BLaER1 treated with 17β-estradiol and CSF1 and Interleukin-3, amounts not matched to agents 10 nM and 100 nM (cell line): ENCODE measurements around the gene MAK.
"Not testable (repeated sequence)": the region's sequence is repeated elsewhere in the genome, so short reads cannot be mapped to it uniquely, and the experiment has no call there.

Experiments
- H3K27ac ChIP-seq, 11 experiments: shearing (Covaris generic); formaldehyde crosslinking; 2 replicates each; pipeline ENCODE4 v1.8.1; 2022
- H3K27me3 ChIP-seq, 11 experiments: shearing (Covaris generic); formaldehyde crosslinking; 2 replicates each; pipeline ENCODE4 v1.8.1; 2022
- H3K36me3 ChIP-seq, 11 experiments: shearing (Covaris generic); formaldehyde crosslinking; 2 replicates each; pipeline ENCODE4 v1.8.1; 2022
- H3K4me1 ChIP-seq, 10 experiments: shearing (Covaris generic); formaldehyde crosslinking; 2 replicates each; pipeline ENCODE4 v1.8.1; 2022
- H3K4me2 ChIP-seq, 11 experiments: shearing (Covaris generic); formaldehyde crosslinking; 2 replicates each; pipeline ENCODE4 v1.8.1; 2022
- H3K4me3 ChIP-seq, 10 experiments: shearing (Covaris generic); formaldehyde crosslinking; 2 replicates each; pipeline ENCODE4 v1.8.1; 2022
- H3K9ac ChIP-seq, 11 experiments: shearing (Covaris generic); formaldehyde crosslinking; 2 replicates each; pipeline ENCODE4 v1.8.1; 2022
- H3K9me3 ChIP-seq, 11 experiments: shearing (Covaris generic); formaldehyde crosslinking; replicated peaks in 1 of 11; 2 replicates each; pipeline ENCODE4 v1.8.1; 2022
- H4K20me1 ChIP-seq, 11 experiments: shearing (Covaris generic); formaldehyde crosslinking; 2 replicates each; pipeline ENCODE4 v1.8.1; 2022
- Cebpa-rat ChIP-seq, 11 experiments: shearing (Covaris generic); IDR thresholded peaks; 2 replicates each; pipeline ENCODE4 v1.8.1; 2022

MAK gene

DNA sequence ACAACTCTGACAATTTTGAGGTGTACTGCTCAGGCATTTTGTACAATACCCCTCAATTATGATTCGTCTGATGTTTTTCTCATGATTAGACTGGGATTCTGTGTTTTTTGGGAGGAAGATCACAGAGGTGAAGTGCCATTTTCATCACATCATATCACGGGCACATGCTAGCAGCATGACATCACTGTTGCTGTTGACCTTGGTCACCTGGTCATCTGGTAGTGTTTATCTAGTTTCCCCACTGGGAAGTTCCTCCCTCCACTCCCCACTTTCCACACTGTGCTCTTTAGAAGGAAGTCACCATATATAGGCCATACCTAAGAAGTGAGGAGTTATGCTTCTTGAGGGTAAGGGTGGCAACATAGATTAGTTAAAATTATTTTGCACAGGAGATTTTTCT is 22.7 kb upstream of the MAK start:
- H3K9me3 ChIP-seq, result peaks cover 0 to 13% (median 4%) of the 10 kb centered on the region in 11 experiments; a peak in 8 of 22 replicates
- 0 out of 20 replicates have a peak, but pooled peaks cover 0 to under 1% (median 0%) of the 10 kb centered on the region in 10 experiments for H3K4me1 ChIP-seq
- H4K20me1 ChIP-seq, result no peaks in the 10 kb centered on the region
- H3K4me3 ChIP-seq, result no peak overlapping the region
- TF ChIP-seq Cebpa-rat (IDR thresholded peaks at IDR 0.05), result no peak
- H3K27me3 ChIP-seq, result no peaks in the 10 kb centered on the region
- no peaks in the 10 kb centered on the region for H3K36me3 ChIP-seq
- H3K4me2 ChIP-seq, result no peak overlapping the region
- no peak overlapping the region for H3K9ac ChIP-seq
- H3K27ac ChIP-seq, result no peak overlapping the region

DNA sequence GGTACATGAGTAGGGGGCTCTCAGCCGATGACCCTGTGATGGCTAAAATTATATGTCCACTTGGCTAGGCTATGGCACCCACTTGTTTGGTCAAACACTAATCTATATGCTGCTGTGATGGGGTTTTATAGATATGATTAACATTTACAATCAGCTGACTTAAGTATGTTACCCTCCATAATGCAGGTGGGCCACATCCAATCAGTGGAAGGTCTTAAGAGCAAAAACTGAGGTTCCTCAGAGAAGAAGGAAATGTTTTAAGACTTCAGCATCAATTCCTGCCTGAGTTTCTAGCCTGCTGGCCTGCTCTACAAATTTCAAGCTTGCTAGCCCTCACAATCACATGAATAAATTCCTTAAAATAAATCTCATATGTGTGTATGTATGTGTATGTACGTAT is 18.9 kb upstream of the MAK start:
- H3K4me2 ChIP-seq, result no peak overlapping the region
- peaks cover 0 to 9% (median 0%) of the 10 kb centered on the region in 11 experiments; a peak in 3 of 22 replicates for H3K36me3 ChIP-seq
- no peak overlapping the region for H3K27ac ChIP-seq
- H3K27me3 ChIP-seq, result no peaks in the 10 kb centered on the region
- H4K20me1 ChIP-seq, result no peaks in the 10 kb centered on the region
- H3K4me1 ChIP-seq, result peaks cover 0 to 9% (median 5%) of the 10 kb centered on the region in 10 experiments; a peak in 8 of 20 replicates
- H3K9ac ChIP-seq, result no peak overlapping the region
- peaks cover 31 to 49% (median 37%) of the 10 kb centered on the region in 11 experiments for H3K9me3 ChIP-seq
- no peak overlapping the region for H3K4me3 ChIP-seq
- no peak for TF ChIP-seq Cebpa-rat (IDR thresholded peaks at IDR 0.05)

DNA sequence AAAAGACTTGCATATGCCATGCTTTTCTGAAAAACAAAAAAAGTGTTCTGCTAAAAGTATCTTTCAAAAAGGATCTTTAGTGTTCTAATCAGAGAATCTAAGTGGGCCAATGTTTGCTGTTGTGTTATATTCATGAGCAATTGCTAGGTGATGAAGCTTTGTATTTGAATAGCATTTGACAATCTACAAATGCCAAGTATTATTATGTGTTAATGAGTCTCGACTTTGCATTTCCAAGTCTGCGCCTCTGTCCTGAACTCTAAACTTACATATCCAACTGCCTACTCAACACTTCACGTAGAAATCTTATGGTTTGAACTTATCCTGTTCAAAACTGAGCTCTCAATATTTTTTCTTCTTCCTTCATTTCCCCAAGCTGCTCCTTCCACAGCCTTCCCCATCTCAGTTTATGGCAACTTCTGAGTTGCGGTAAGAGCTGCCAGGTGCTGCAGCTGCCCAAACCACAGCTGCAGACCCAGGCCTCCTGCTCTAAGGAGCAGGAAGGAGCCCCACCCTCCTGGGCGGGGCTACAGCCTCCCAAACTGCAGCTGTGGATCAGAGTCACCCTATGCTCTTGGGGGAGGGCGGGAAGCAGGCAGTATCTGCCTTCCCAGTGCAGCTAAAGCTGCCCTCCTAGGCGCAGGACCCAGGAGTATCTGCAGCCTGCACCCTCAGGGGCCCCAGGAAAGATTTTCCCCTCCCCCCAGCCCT is 16.7 kb upstream of the MAK start:
- Histone ChIP-seq H3K4me2 (peak overlapping the region in 5 of 11 experiments; percentile 7 to 53 (median 24); a peak in 3 of 22 replicates), H3K36me3 (peaks cover 0 to 9% (median 0%) of the 10 kb centered on the region in 11 experiments; a peak in 3 of 22 replicates), H3K9ac (no peak overlapping the region), H4K20me1 (no peaks in the 10 kb centered on the region), H3K27ac (peak overlapping the region in 3 of 11 experiments; percentile 29 to 53 (median 46); a peak in 5 of 22 replicates), H3K27me3 (no peaks in the 10 kb centered on the region), H3K4me3 (no peak overlapping the region), H3K4me1 (peaks cover 0 to 23% (median 16%) of the 10 kb centered on the region in 10 experiments; a peak in 12 of 20 replicates), H3K9me3 (peaks cover 41 to 61% (median 50%) of the 10 kb centered on the region in 11 experiments)
- TF ChIP-seq Cebpa-rat (IDR thresholded peaks at IDR 0.05), result no peak

DNA sequence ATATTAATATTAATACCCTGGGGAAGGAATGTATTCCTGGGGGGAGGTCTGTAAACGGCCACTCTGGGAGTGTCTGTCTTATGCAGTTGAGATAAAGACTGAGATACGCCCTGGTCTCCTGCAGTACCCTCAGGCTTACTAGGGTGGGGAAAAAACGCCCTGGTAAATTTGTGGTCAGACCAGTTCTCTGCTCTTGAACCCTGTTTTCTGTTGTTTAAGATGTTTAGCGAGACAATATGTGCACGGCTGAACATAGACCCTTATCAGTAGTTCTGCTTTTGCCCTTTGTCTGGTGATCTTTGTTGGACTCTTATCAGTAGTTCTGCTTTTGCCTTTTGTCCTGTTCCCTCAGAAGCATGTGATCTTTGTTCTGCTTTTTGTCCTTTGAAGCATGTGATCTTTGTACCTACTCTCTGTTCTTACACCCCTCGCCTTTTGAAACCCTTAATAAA is 15.5 kb upstream of the MAK start:
- H3K9me3 ChIP-seq, result peaks cover 41 to 61% (median 50%) of the 10 kb centered on the region in 11 experiments

DNA sequence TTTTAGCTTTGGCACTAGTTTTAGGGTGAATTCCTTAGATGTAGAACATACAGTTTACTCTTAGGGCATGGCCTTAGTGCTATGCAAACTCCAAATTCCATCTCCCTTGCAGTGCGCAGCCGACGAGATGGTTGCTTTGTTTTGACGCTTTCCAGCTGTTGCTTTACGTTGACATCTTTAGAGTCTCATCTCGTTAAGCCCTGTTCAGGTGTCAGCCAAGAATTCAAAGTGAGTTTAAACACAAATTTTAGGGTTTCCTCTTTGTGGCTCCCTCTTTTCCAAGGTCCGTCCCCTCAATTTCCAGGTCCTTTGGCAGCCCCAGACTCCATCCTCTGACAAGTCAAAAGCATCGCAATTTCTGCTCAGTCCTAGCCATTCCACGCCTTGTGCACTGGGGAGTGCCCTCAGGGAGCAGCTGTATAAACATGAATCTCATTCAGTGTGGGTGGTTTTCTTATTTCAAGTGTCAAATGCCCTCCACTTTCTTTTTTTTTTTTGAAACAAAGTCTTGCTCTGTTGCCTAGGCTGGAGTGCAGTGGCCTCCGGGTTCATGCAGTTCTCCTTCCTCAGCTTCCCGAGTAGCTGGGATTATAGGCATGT is 14.1 kb upstream of the MAK start:
- Histone ChIP-seq H3K9ac (no peak overlapping the region), H3K4me2 (no peak overlapping the region; a peak in 1 of 22 replicates), H4K20me1 (no peaks in the 10 kb centered on the region), H3K4me3 (peak overlapping the region in 2 of 10 experiments; percentile 23 to 26; a peak in 1 of 20 replicates), H3K27ac (no peak overlapping the region), H3K4me1 (peaks cover 0 to 28% (median 16%) of the 10 kb centered on the region in 10 experiments; a peak in 12 of 20 replicates), H3K36me3 (peaks cover 0 to 9% (median 0%) of the 10 kb centered on the region in 11 experiments; a peak in 3 of 22 replicates), H3K27me3 (no peaks in the 10 kb centered on the region), H3K9me3 (peaks cover 41 to 61% (median 50%) of the 10 kb centered on the region in 11 experiments)
- no peak for TF ChIP-seq Cebpa-rat (IDR thresholded peaks at IDR 0.05)

More for the DNA sequence above, 15.5 kb upstream of the MAK start:
- not testable (repeated sequence) for H3K4me2 ChIP-seq, H3K36me3 ChIP-seq, H3K9ac ChIP-seq, H3K4me3 ChIP-seq, H4K20me1 ChIP-seq, H3K27me3 ChIP-seq
- peak overlapping the region in 3 of 11 experiments; percentile 29 to 53 (median 46); a peak in 4 of 22 replicates for H3K27ac ChIP-seq
- peaks cover 0 to 24% (median 16%) of the 10 kb centered on the region in 10 experiments; a peak in 12 of 20 replicates for H3K4me1 ChIP-seq

DNA sequence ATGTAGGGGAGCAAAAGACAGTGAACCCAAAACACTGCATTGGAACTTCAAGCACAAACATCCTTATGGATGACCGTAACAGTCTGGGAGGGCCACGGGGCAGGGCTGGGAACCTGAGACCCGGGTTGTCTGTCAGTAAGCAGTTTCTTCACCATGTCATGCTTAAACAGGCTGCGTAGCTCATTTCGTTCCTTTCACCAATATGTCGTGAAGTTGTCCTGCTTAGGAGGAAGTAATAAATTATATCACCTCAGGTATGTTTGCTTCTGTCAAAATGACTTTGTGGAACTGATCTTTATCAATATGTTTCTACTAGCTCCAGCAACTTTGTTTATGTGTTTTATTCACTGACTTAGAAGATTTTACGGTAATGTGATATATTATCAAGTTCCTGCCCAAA is 12.4 kb upstream of the MAK start:
- no peak for TF ChIP-seq Cebpa-rat (IDR thresholded peaks at IDR 0.05)
- peaks cover 0 to 28% (median 16%) of the 10 kb centered on the region in 10 experiments; a peak in 12 of 20 replicates for H3K4me1 ChIP-seq
- H3K9ac ChIP-seq, result no peak overlapping the region
- no peak overlapping the region for H3K4me3 ChIP-seq
- no peaks in the 10 kb centered on the region for H3K27me3 ChIP-seq
- no peaks in the 10 kb centered on the region for H4K20me1 ChIP-seq
- H3K9me3 ChIP-seq, result peaks cover 40 to 47% (median 41%) of the 10 kb centered on the region in 11 experiments
- peaks cover 0 to 9% (median 0%) of the 10 kb centered on the region in 11 experiments; a peak in 3 of 22 replicates for H3K36me3 ChIP-seq
- no peak overlapping the region for H3K27ac ChIP-seq
- H3K4me2 ChIP-seq, result peak overlapping the region in 6 of 11 experiments; percentile 25 to 52 (median 41); a peak in 8 of 22 replicates

DNA sequence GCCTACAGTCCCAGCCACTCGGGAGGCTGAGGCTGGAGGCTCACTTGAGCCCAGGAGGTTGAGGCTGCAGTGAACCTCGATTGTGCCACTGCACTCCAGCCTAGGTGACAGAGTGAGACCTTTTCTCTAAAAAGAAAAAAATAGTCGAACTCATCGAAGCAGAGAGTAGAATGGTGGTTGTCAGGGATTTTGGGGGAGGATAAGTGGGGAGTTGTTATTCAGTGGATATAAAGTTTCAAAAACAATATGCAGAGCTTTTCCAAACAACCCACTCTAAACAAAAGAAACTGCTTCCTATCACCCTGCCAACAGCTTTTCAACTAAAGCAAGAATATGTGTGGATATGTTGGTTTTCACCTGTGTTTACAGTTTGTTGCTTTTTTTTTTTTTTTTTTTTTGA is 11.6 kb upstream of the MAK start:
- Histone ChIP-seq H3K4me1 (peaks cover 0 to 28% (median 13%) of the 10 kb centered on the region in 10 experiments; a peak in 11 of 20 replicates), H3K4me3 (no peak overlapping the region), H3K4me2 (peak overlapping the region in 1 of 11 experiments; percentile 48; a peak in 5 of 22 replicates), H4K20me1 (no peaks in the 10 kb centered on the region), H3K9ac (no peak overlapping the region), H3K27ac (no peak overlapping the region), H3K36me3 (peaks cover 0 to 9% (median 0%) of the 10 kb centered on the region in 11 experiments; a peak in 3 of 22 replicates), H3K27me3 (no peaks in the 10 kb centered on the region), H3K9me3 (peaks cover 36 to 41% (median 36%) of the 10 kb centered on the region in 11 experiments)
- TF ChIP-seq Cebpa-rat (IDR thresholded peaks at IDR 0.05), result no peak

DNA sequence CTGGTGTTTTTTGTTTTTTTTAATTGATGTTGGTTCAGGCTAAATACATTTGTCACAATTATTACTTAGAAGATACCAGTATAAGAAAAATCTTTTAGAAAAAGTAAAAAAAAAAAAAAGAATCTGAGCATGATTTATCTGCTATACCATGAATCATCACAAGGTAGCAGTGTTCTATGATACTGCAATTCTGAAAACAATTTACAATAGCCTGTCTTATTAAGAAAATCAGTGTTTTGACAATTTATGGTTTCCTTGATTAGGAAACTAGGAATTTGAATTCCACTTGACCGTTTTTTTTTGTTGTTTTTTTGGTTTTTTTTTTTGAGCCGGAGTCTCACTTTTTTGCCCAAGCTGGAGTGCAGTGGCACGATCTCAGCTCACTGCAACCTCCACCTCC is 9.3 kb upstream of the MAK start:
- Histone ChIP-seq H3K9me3 (peaks cover 14 to 20% (median 17%) of the 10 kb centered on the region in 11 experiments), H3K4me3 (no peak overlapping the region), H4K20me1 (no peaks in the 10 kb centered on the region), H3K9ac (no peak overlapping the region), H3K36me3 (peaks cover 0 to 5% (median 0%) of the 10 kb centered on the region in 11 experiments; a peak in 2 of 22 replicates), H3K27me3 (no peaks in the 10 kb centered on the region), H3K27ac (no peak overlapping the region), H3K4me1 (peaks cover 0 to 28% (median 12%) of the 10 kb centered on the region in 10 experiments; a peak in 11 of 20 replicates), H3K4me2 (no peak overlapping the region)
- no peak for TF ChIP-seq Cebpa-rat (IDR thresholded peaks at IDR 0.05)

DNA sequence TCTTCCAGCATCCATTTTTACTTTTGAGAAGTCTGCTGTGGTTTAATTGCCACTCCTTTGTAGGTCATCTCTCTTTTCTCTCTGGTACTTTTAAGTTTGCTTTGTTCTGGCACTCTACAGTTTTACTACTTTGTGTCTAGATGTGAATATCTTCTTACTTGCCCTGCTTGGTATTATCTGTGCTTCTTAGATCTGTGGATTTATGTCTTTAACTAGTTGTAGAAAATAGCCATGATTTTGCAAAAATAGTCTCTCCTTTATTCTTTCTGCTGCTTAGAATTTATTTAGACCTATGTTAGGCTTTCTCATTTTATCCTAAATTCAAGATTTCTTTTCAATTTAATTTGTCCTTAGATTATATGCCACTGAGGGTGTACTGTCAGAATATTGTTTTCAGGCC is 5.2 kb upstream of the MAK start:
- TF ChIP-seq Cebpa-rat (IDR thresholded peaks at IDR 0.05), result no peak
- Histone ChIP-seq H3K27me3 (peaks cover 0 to 8% (median 3%) of the 10 kb centered on the region in 11 experiments; a peak in 13 of 22 replicates), H4K20me1 (no peaks in the 10 kb centered on the region), H3K4me3 (no peak overlapping the region), H3K36me3 (no peaks in the 10 kb centered on the region), H3K4me2 (no peak overlapping the region), H3K9ac (no peak overlapping the region), H3K4me1 (peaks cover 5 to 8% (median 6%) of the 10 kb centered on the region in 10 experiments; a peak in 14 of 20 replicates), H3K9me3 (peaks cover 0 to 6% (median 0%) of the 10 kb centered on the region in 11 experiments; a peak in 6 of 22 replicates), H3K27ac (no peak overlapping the region)
